Esophagus squamous epithelium (tissue), 5 donors: ENCODE measurements around the gene GALNT10. TPM values are rescaled to one million over a fixed set of nuclear protein-coding genes. Genes with fewer than 3 reads are reported as not detected.

ENCODE experiments used
- DNase-seq: peaks from one replicate; lab custom pipeline; 2025; lab: John Stamatoyannopoulos, UW
- H3K27ac ChIP-seq, 4 donors: fragments of 200-600 bp; sonication (generic); one replicate each; pipeline ENCODE4 v1.5.1; 2016 to 2019; ENCODE audit warnings: mild to moderate bottlenecking in 1 of 4
- H3K27me3 ChIP-seq, 4 donors: fragments of 200-600 bp; sonication (generic); 1 replicate in 3 of 4; 2 replicates in 1 of 4; pipeline versions ENCODE4 v1.5.1 to v1.6.0; 2017 to 2021; ENCODE audit warnings: antibody characterized with exemption in 1 of 4
- H3K36me3 ChIP-seq, 3 donors: fragments of 200-600 bp; sonication (generic); one replicate each; pipeline ENCODE4 v1.5.1; 2016 to 2019
- H3K4me1 ChIP-seq, 3 donors: fragments of 200-600 bp; sonication (generic); one replicate each; pipeline ENCODE4 v1.5.1; 2017 to 2019
- H3K4me3 ChIP-seq, 4 donors: fragments of 200-600 bp; sonication (generic); 1 replicate in 3 of 4; 2 replicates in 1 of 4; pipeline ENCODE4 v1.5.1; 2016 to 2019; ENCODE audit warnings: mild to moderate bottlenecking in 2 of 4, moderate library complexity in 1 of 4
- H3K9me3 ChIP-seq, 3 donors: fragments of 200-600 bp; sonication (generic); one replicate each; pipeline ENCODE4 v1.5.1; 2016 to 2019
- CTCF ChIP-seq, 6 experiments: fragments of 450-650 bp in 4 of 6; fragments of 200-600 bp in 2 of 6; sonication (generic) in 2 of 6; IDR thresholded peaks; one replicate each; pipeline ENCODE4 v1.5.1; 2016 to 2019; ENCODE audit warnings: antibody characterized with exemption in 6 of 6, mild to moderate bottlenecking in 4 of 6, moderate library complexity in 4 of 6
- POLR2A ChIP-seq, 4 donors: fragments of 450-650 bp; IDR thresholded peaks; one replicate each; pipeline ENCODE4 v1.6.1; 2017; ENCODE audit warnings: antibody characterized with exemption in 4 of 4, mild to moderate bottlenecking in 4 of 4, moderate library complexity in 3 of 4
- WGBS, 2 donors: methylation state at CpG; one replicate each; pipeline ENCODE4 v1.1.5; 2018; 5-methylcytosine and 5-hydroxymethylcytosine counted together
- intact Hi-C: fragments of 100-400 bp; cut with DNase I; formaldehyde crosslinking; loops from one replicate; pipeline ENCODE4 v1.15.0; 2022
- total RNA-seq, 4 donors: library from RNA; depleted of rRNA; stranded (reverse); fragments of >200 nt; gene quantifications; one replicate each; pipeline ENCODE4 v1.1.0, GENCODE V29; 2016
- donor health status: DM: yes; HTN: yes; CAD: no.

GALNT10 gene
- total RNA-seq, 4 donors from 2014 or later, result 3.6 to 47.2 (median 9.0) TPM

- Histone ChIP-seq H3K4me3 (no peak overlapping the region), H3K9me3 (no peaks in the 10 kb centered on the region), H3K27me3 (no peaks in the 10 kb centered on the region), H3K4me1 (peaks cover 0 to 7% (median 0%) of the 10 kb centered on the region in 3 donors), H3K27ac (no peak overlapping the region), H3K36me3 (no peaks in the 10 kb centered on the region)
- intact Hi-C loops, result no loop called here
- DNase-seq, result no peak
- no peak for TF ChIP-seq POLR2A (IDR thresholded peaks at IDR 0.05)
- no peak for TF ChIP-seq CTCF (IDR thresholded peaks at IDR 0.05)
Measured at GRCh38 chr5:154251529-154251928, 61.0 kb downstream of the GALNT10 start.

GRCh38 chr5:154253807-154254206 lies 63.3 kb downstream of the GALNT10 start:
- Histone ChIP-seq H3K9me3 (no peaks in the 10 kb centered on the region), H3K27me3 (no peaks in the 10 kb centered on the region), H3K4me1 (peaks cover 0 to 7% (median 0%) of the 10 kb centered on the region in 3 donors), H3K36me3 (no peaks in the 10 kb centered on the region), H3K4me3 (no peak overlapping the region), H3K27ac (no peak overlapping the region)
- no peak for DNase-seq
- WGBS, 2 donors, result 85 to 87% methylated on average over 2 of the region's 2 CpGs
- TF ChIP-seq CTCF (IDR thresholded peaks at IDR 0.05), result no peak
- intact Hi-C loops, result no loop called here

GRCh38 chr5:154254896-154255295 lies 64.4 kb downstream of the GALNT10 start:
- Histone ChIP-seq H3K27ac (no peak overlapping the region), H3K4me1 (peaks cover 0 to 3% (median 0%) of the 10 kb centered on the region in 3 donors), H3K27me3 (no peaks in the 10 kb centered on the region), H3K4me3 (no peak overlapping the region), H3K36me3 (no peaks in the 10 kb centered on the region), H3K9me3 (no peaks in the 10 kb centered on the region)
- 91 to 94% methylated on average over 2 of the region's 2 CpGs for WGBS, 2 donors
- no peak for TF ChIP-seq CTCF (IDR thresholded peaks at IDR 0.05)
- no peak for TF ChIP-seq POLR2A (IDR thresholded peaks at IDR 0.05)
- DNase-seq, result no peak
- intact Hi-C loops, result no loop called here

- Histone ChIP-seq H3K4me1 (no peaks in the 10 kb centered on the region), H3K27me3 (no peaks in the 10 kb centered on the region), H3K27ac (no peak overlapping the region), H3K4me3 (no peak overlapping the region), H3K36me3 (no peaks in the 10 kb centered on the region), H3K9me3 (no peaks in the 10 kb centered on the region)
- intact Hi-C loops, result no loop called here
- no peak for TF ChIP-seq POLR2A (IDR thresholded peaks at IDR 0.05)
- no peak for TF ChIP-seq CTCF (IDR thresholded peaks at IDR 0.05)
- 80 to 88% methylated on average over 2 of the region's 2 CpGs for WGBS, 2 donors
- no peak for DNase-seq
Measured at GRCh38 chr5:154257046-154257445, 66.5 kb downstream of the GALNT10 start.

GRCh38 chr5:154258531-154259217 lies 68.1 kb downstream of the GALNT10 start:
- intact Hi-C loops, result no loop called here
- WGBS, 2 donors, result 81 to 86% methylated on average over 2 of the region's 2 CpGs
- Histone ChIP-seq H3K27ac (no peak overlapping the region), H3K4me3 (no peak overlapping the region), H3K9me3 (no peaks in the 10 kb centered on the region), H3K27me3 (no peaks in the 10 kb centered on the region), H3K4me1 (no peaks in the 10 kb centered on the region), H3K36me3 (no peaks in the 10 kb centered on the region)
- DNase-seq, result no peak
- TF ChIP-seq POLR2A (IDR thresholded peaks at IDR 0.05) (no peak), CTCF (IDR thresholded peaks at IDR 0.05) (no peak)
